HT-29 (cell line): ENCODE data around the gene SCGB2A2. TPM values are rescaled to one million over a fixed set of nuclear protein-coding genes. Genes with fewer than 3 reads are reported as not detected.

Experiments
- DNase-seq: peaks from one replicate; pipeline ENCODE4 v3.0.0-alpha.2; 2015; ENCODE audit warnings: low spot score
- total RNA-seq: library from RNA; depleted of rRNA; stranded (reverse); fragments of >200 nt; shearing (Covaris generic); gene quantifications from 2 replicates; pipeline ENCODE4 v1.2.3, GENCODE V29; 2014; rRNA removed

SCGB2A2 gene
- total RNA-seq, 1 experiment from 2014 or later = not detected

- no peak for DNase-seq
These were observed 36.3 kb downstream of the SCGB2A2 start for GRCh38 chr11:62306227-62306626.

- no peak for DNase-seq
These were observed 38.0 kb downstream of the SCGB2A2 start for GRCh38 chr11:62307950-62308349.

- no peak for DNase-seq
These were observed 40.0 kb downstream of the SCGB2A2 start for GRCh38 chr11:62309991-62310390.

- no peak for DNase-seq
These were observed 45.5 kb downstream of the SCGB2A2 start for GRCh38 chr11:62315431-62315830.

GRCh38 chr11:62322524-62322923 lies 52.6 kb downstream of the SCGB2A2 start:
- DNase-seq = no peak

Other genes starting within 250 kb of the SCGB2A2 start
- 131 and 164 TPM in 2 replicates for gene INCENP, start 146.1 kb upstream of the SCGB2A2 start, total RNA-seq
- gene SCGB1D1, start 79.9 kb upstream of the SCGB2A2 start, total RNA-seq = not detected in 2 replicates
- not detected in 2 replicates for gene SCGB2A1, start 61.5 kb upstream of the SCGB2A2 start, total RNA-seq
- not detected in 2 replicates for gene SCGB1D2, start 27.9 kb upstream of the SCGB2A2 start, total RNA-seq
- not detected in 2 replicates for gene SCGB1D4, start 28.9 kb downstream of the SCGB2A2 start, total RNA-seq
- 38.6 and 60.6 TPM in 2 replicates for gene ASRGL1, start 67.3 kb downstream of the SCGB2A2 start, total RNA-seq
- not detected in 2 replicates for gene SCGB1A1, start 148.9 kb downstream of the SCGB2A2 start, total RNA-seq